Muscle layer of duodenum (tissue), 2 donors: ENCODE results near the gene PRM2.
"Not testable (repeated sequence)": the region's sequence is repeated elsewhere in the genome, so short reads cannot be mapped to it uniquely, and the experiment has no call there.

ENCODE experiments used
- H3K27ac ChIP-seq: one replicate; pipeline ENCODE4 v1.7.0; 2013; ENCODE audit warnings: mild to moderate bottlenecking, low read length
- H3K27me3 ChIP-seq: one replicate; pipeline ENCODE4 v1.7.0; 2013; ENCODE audit warnings: low read depth, mild to moderate bottlenecking, control low read depth, low read length
- H3K36me3 ChIP-seq, 2 donors: one replicate each; pipeline ENCODE4 v1.7.0; 2013; ENCODE audit warnings: low read length in 2 of 2, control low read depth in 1 of 2, mild to moderate bottlenecking in 1 of 2; ENCODE audit not compliant: insufficient read depth in 2 of 2, control insufficient read depth in 1 of 2
- H3K4me1 ChIP-seq, 2 donors: one replicate each; pipeline ENCODE4 v1.7.0; 2013; ENCODE audit warnings: low read length in 2 of 2, mild to moderate bottlenecking in 2 of 2, control low read depth in 1 of 2, moderate library complexity in 1 of 2; ENCODE audit not compliant: insufficient read depth in 2 of 2, control insufficient read depth in 1 of 2
- H3K4me3 ChIP-seq, 2 donors: one replicate each; pipeline ENCODE4 v1.7.0; 2013; ENCODE audit warnings: low read length in 2 of 2, low read depth in 1 of 2, mild to moderate bottlenecking in 1 of 2
- H3K9me3 ChIP-seq, 2 donors: one replicate each; pipeline ENCODE4 v1.7.0; 2013; ENCODE audit warnings: low read length in 2 of 2, control low read depth in 1 of 2, mild to moderate bottlenecking in 1 of 2; ENCODE audit not compliant: control insufficient read depth in 1 of 2
- donor health status: healthy.

PRM2 gene

DNA sequence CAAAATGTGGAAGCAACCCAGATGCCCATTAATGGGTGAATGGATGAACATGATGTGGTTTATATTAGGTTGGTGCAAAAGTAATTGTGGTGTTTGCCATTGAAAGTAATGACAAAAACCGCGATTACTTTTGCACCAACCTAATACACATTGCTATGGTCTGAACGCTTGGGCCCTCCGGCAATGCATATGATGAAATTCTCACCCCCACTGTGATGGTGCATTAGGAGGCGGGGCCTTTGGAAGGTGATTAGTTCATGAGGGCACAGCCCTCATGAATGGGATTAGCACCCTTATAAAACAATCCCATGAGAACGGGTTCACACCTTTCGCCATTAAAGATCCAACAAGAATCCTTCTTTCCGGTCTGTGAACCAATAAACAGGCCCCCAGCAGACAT lies 30.1 kb upstream of the PRM2 start:
- Histone ChIP-seq H3K4me3 (no peak overlapping the region), H3K27ac (no peak overlapping the region), H3K4me1 (no peaks in the 10 kb centered on the region), H3K36me3 (no peaks in the 10 kb centered on the region), H3K9me3 (no peaks in the 10 kb centered on the region), H3K27me3 (no peaks in the 10 kb centered on the region)

DNA sequence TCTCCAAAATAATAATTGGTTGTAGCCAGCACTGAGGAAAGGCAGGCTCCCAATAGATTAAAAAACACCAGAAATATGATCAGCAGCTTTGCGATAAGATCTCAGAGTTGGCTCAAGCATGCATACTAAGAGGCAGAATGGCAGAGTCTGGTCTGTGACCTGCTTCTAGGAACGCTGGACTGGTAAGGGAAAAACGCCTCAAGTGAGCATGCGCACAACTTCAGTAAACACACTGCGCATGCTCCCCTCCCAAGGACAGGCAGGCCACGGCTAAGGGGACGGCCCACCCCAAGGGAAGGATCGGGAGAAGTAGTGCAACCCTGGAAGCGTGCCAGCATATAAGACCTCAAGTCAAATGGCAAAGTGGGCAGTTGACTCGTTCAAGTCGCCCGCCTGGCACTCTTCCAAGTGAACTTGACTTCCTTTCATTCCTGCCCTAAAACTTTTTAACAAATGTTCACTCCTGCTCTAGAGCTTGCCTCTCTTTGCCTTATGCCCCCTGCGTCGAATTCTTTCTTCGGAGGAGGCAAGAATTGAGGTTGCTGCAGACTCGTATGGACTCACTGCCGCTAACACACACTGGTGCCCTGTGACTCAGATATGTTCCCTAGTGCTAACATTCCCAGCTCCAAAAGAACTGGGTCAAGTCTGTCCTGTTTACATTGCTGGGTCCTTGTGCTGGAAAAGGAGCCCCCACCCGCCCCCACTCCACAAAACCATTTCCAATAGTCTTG lies 27.3 kb upstream of the PRM2 start:
- no peaks in the 10 kb centered on the region for H3K9me3 ChIP-seq
- H3K4me1 ChIP-seq, result no peaks in the 10 kb centered on the region
- H3K27ac ChIP-seq, result no peak overlapping the region
- H3K36me3 ChIP-seq, result no peaks in the 10 kb centered on the region
- no peaks in the 10 kb centered on the region for H3K27me3 ChIP-seq
- no peak overlapping the region for H3K4me3 ChIP-seq

DNA sequence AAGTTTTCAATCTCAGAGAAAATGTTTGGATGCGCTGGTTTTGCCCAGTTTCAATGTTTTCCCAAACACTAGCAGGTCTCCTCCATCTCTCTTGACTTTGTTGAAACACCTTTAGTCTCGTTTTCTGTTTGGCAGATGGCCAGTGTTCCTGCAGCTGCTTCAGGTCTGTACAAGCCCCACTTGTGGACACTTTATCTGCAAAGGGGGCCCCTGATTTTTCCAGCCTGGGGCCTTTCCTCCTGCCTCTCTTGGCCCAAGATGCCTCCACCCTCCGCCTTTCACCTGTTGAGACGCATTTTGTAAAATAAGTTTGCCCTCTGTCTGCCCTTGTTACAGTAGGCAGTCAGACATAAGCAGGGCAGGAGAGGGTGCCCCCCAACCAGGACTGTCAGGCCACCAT lies 26.7 kb upstream of the PRM2 start:
- H3K9me3 ChIP-seq, result no peaks in the 10 kb centered on the region
- no peak overlapping the region for H3K27ac ChIP-seq

DNA sequence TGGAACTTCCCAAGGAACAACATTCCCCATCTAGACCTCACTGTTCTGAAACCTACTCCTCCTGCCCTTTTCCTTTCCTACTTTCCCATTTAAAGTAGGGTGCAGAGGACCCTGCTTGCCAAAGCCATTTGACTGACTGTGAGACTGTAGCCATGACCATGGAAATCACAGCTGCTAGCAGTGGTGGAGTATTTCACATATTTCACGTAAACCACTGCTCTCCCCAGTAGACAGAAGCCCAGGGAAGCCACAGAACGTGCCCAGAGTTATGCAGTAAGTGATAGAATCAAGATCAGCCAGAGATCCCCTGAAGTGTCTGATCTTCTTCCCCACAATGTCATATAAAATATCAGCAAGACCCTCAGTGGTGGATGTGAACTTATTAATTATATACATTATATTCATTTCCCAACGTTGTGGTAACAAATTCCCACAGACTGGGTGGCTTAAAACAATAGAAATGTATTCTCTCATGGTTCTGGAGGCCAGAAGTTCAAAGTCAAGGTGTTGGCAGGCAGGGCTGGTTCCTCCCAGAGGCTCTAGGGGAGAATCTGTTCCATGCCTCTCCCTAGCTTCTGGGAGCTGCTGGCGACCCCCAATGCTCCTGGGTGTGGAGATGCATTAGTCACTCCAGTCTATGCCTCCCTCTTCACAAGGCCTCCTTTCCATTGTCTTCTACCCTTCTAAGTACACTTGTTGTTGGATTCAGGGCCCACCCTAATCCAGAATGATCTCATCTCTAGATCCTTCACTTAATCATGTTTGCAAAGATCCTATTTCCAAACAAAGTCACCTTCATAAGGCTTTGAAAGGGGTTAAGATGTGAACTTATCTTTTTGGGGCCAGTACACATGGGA lies 25.6 kb upstream of the PRM2 start:
- Histone ChIP-seq H3K4me1 (peaks cover 3 to 5% of the 10 kb centered on the region in 2 donors), H3K27ac (no peak overlapping the region)

More for the DNA sequence above, 26.7 kb upstream of the PRM2 start:
- Histone ChIP-seq H3K4me3 (no peak overlapping the region), H3K27me3 (no peaks in the 10 kb centered on the region), H3K4me1 (no peaks in the 10 kb centered on the region), H3K36me3 (no peaks in the 10 kb centered on the region)

DNA sequence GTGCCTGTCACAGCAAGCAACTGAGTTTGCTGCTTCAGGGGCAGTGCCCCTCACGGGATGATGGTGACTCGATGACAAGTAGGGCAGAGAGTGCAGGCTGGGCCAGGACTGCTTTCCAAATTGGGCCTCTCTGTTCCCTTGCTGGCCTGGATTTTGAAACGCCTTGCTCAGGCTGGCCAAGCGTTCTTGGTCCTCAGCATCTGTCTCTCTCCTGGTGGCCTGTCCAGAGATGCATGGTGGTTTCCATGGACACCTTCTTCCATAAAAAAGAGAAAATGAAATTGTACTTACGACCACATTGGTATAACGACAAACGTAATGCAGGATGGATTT lies 24.2 kb upstream of the PRM2 start:
- Histone ChIP-seq H3K4me1 (peaks cover 5 to 8% of the 10 kb centered on the region in 2 donors), H3K27me3 (no peaks in the 10 kb centered on the region), H3K36me3 (no peaks in the 10 kb centered on the region), H3K9me3 (no peaks in the 10 kb centered on the region), H3K4me3 (no peak overlapping the region), H3K27ac (no peak overlapping the region)

More for the DNA sequence above, 25.6 kb upstream of the PRM2 start:
- Histone ChIP-seq H3K27me3 (no peaks in the 10 kb centered on the region), H3K36me3 (no peaks in the 10 kb centered on the region), H3K9me3 (no peaks in the 10 kb centered on the region), H3K4me3 (no peak overlapping the region)

DNA sequence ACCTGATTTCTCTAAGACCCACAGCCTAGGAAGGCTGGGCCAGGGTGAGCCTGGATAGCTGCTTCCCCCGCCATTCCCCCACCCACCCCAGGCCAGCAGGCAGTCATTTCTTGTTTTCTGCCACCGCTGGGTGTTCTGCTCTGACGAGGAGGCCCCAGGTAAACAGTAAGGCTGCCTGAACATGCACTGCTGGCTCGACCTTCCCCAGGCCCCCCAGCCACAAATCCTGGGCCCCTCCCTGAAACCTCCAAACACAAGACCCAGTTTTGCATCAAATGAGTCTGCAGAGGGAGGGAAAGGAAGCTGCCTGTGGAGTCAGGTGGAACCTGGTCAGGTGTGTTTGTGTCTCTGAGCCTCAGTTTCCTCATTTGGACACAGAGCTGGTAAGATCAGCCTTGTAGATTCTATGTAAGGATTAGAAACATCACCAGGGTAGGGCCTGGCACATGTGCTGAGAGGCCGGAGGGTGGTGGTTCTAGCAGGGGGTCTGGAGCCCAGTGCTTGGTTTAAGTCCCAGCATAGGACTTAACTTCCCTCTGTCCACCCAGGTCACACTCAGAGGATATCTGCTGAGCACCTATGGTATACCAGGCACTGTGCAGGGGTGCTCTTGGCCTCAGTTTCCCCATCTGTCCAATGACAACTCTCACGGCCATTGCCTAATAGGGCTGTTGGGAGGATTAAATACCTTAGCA lies 23.7 kb upstream of the PRM2 start:
- Histone ChIP-seq H3K4me1 (peaks cover 5 to 8% of the 10 kb centered on the region in 2 donors), H3K4me3 (no peak overlapping the region), H3K36me3 (no peaks in the 10 kb centered on the region), H3K27ac (no peak overlapping the region), H3K9me3 (no peaks in the 10 kb centered on the region), H3K27me3 (no peaks in the 10 kb centered on the region)

DNA sequence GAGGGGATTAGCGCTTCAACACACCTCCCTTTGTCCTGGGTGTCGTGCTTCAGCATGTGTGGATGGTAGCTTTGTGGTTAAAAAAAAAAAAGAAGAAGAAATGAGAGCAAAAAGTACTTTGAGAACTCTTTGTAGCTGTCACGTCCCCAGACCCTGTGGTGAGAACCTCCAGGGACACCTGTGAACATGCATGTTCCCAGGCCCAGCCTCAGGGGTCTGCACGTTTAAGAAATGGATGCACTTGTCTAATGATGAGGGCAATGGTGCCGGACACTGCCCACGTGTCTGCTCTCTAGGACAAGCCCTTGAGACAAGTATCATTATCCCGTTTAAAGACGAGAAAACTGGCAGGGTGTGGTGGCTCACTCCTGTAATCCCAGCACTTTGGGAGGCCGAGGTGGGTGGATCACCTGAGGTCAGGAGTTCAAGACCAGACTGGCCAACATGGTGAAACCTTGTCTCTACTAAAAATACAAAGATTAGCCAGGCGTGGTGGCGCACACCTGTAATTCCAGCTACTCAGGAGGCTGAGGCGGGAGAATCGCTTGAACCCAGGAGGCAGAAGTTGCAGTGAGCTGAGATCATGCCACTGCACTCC lies 22.8 kb upstream of the PRM2 start:
- not testable (repeated sequence) for H3K4me1 ChIP-seq, H3K27me3 ChIP-seq, H3K9me3 ChIP-seq, H3K27ac ChIP-seq, H3K4me3 ChIP-seq, H3K36me3 ChIP-seq

DNA sequence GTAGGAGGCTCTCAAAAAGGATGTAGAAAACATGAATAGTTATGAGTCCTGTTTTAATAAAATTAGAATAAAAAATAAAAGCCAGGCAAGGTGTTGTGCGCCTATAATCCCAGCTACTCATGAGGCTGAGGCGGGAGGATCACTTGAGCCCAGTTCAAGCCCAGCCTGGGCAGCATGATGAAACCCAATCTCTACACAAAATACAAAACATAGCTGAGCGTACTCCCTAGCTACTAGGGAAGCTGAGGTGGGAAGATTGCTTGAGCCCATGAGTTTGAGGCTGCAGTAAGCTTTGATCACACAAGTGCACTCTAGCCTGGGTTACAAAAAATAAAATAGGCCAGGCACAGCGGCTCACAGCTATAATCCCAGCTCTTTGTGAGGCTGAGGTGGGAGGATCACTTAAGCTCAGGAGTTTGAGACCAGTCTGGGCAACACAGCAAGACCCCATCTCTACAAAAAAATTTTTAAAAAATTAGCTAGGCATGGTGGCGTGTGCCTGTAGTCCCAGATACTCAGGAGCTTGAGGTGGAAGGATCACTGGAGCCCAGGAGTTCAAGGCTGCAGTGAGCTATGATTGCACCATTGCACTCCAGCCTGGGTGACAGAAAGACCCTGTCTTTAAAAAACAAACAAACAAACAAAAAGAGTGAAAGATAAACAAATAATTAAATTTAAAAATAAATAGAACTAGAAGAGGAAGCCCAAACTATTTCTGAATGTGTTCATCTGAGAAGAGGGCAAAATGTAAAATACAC lies 22.0 kb upstream of the PRM2 start:
- H3K4me3 ChIP-seq, result no peak overlapping the region
- no peaks in the 10 kb centered on the region for H3K27me3 ChIP-seq
- H3K9me3 ChIP-seq, result no peaks in the 10 kb centered on the region

DNA sequence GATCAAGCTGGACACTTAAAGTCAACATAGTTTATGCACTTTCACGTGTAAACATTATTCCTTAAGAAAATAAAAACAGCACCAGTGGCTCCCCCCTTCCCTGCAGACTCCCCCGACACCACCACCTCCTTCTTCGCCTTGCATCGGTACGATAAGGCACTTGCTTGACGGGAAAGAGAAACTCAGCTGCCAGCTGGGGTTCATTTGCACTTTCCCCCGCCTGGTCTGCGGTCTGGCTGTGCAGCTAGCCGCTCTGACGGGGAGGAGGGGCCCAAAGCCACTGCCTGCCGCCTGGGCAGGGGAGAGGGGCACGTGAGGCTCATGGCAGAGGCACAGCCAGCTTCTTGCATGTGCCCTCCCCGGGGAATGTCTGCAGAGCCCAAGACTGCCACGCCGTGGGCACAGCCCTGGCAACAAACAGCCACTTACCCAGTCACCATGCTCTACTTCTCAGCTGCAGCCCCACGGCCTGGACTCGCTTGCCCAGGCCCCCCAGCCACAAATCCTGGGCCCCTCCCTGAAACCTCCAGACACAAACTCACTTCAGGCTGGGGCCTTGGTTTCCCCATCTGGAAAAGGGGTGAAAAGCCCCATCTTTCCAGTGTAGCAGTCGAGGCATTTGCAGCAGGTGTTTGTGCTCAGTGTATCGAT lies 21.3 kb upstream of the PRM2 start:
- Histone ChIP-seq H3K27me3 (no peaks in the 10 kb centered on the region), H3K4me3 (peak overlapping the region in 1 of 2 donors; percentile 51), H3K4me1 (peaks cover 5 to 8% of the 10 kb centered on the region in 2 donors), H3K9me3 (no peaks in the 10 kb centered on the region), H3K27ac (no peak overlapping the region), H3K36me3 (no peaks in the 10 kb centered on the region)

More for the DNA sequence above, 22.0 kb upstream of the PRM2 start:
- Histone ChIP-seq H3K27ac (no peak overlapping the region), H3K4me1 (peaks cover 5 to 8% of the 10 kb centered on the region in 2 donors), H3K36me3 (no peaks in the 10 kb centered on the region)

DNA sequence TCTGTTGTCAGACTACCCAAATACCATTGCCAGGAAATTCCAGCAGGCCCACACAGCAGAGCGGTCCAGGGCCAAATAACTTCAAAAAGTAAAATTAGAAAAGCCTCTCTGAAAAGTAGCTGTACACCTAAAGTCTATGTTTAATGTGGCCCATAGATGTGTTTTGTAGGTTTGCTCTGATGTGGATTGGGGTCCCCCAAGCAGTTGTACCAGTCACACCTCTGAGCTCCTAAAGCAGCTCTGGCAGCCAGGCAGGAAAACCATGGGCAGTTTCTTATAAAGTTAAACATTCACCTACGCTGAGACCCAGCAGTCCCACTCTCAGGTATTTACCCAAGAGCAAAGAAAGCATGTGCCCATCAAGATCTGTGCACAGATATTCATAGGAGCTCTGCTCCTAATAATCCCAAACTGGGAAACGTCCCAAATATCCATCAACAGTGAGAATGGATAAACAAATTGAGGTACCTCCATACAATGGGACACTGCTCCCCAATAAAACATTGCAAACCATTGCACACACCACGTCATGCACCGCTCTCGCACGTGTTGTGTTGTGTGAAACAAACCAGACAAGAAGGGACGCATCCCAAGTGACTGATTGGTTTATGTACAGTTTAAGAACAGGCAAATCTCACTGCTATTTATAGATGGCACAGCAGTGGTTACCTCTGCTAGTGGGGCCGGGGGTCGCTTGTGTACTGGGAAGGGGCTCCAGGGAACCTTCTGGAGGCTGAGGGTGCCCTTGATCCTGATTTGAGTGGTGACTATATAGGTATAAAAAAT lies 20.6 kb upstream of the PRM2 start:
- Histone ChIP-seq H3K4me3 (peak overlapping the region in 1 of 2 donors; percentile 51), H3K27me3 (no peaks in the 10 kb centered on the region), H3K36me3 (no peaks in the 10 kb centered on the region), H3K9me3 (no peaks in the 10 kb centered on the region), H3K27ac (no peak overlapping the region), H3K4me1 (peaks cover 5 to 8% of the 10 kb centered on the region in 2 donors)
